Left lung (tissue), 10 donors: ENCODE results near the gene ACER3. TPM values are rescaled to one million over a fixed set of nuclear protein-coding genes. Genes with fewer than 3 reads are reported as not detected.
A peak's percentile ranks its signal among the peaks of the same experiment; 100 is the strongest.

ENCODE experiments used
- ATAC-seq: fragments of 200-7000 bp; cut with Tn5 transposase; one replicate; pipeline ENCODE4 v1.9.1; 2020; ENCODE audit warnings: moderate library complexity
- DNase-seq, 4 donors: peaks; one replicate each; pipeline ENCODE4 v3.0.0-alpha.2; 2013 to 2020
- H3K27ac ChIP-seq, 2 donors: fragments of 200-600 bp; sonication (generic) in 1 of 2; one replicate each; pipeline versions ENCODE4 v1.5.0 to v1.8.0; 2020 to 2021
- H3K27me3 ChIP-seq, 2 donors: fragments of 200-600 bp; sonication (generic) in 1 of 2; one replicate each; pipeline versions ENCODE4 v1.5.0 to v1.8.0; 2020 to 2021
- H3K36me3 ChIP-seq, 2 donors: fragments of 200-600 bp; sonication (generic) in 1 of 2; one replicate each; pipeline versions ENCODE4 v1.5.0 to v1.8.0; 2020 to 2021
- H3K4me1 ChIP-seq, 2 donors: fragments of 200-600 bp; one replicate each; pipeline ENCODE4 v1.8.0; 2021
- H3K4me3 ChIP-seq, 2 donors: fragments of 200-600 bp; sonication (generic) in 1 of 2; one replicate each; pipeline versions ENCODE4 v1.5.0 to v1.8.0; 2020 to 2021; ENCODE audit warnings: mild to moderate bottlenecking in 1 of 2
- H3K9me3 ChIP-seq, 2 donors: fragments of 200-600 bp; sonication (generic) in 1 of 2; one replicate each; pipeline versions ENCODE4 v1.5.0 to v1.8.0; 2020 to 2021
- CTCF ChIP-seq, 2 donors: fragments of 200-600 bp; sonication (generic) in 1 of 2; IDR thresholded peaks; one replicate each; pipeline versions ENCODE4 v1.5.0 to v1.8.0; 2021; ENCODE audit warnings: antibody characterized with exemption in 2 of 2
- intact Hi-C, 2 donors: fragments of 100-400 bp; cut with DNase I; formaldehyde crosslinking; loops; one replicate each; pipeline versions ENCODE4 v1.11.2 to v1.14.2; 2022
- polyA plus RNA-seq, 6 donors: library from polyadenylated mRNA; unstranded; fragments of 120-200 nt; gene quantifications; one replicate each; pipeline ENCODE4 v1.2.1, GENCODE V29; 2013; ENCODE audit not compliant: insufficient read length in 6 of 6
- total RNA-seq, 2 donors: library from RNA; stranded (reverse); fragmentation: NEBNext Ultra II Directional; extraction: Animal tissue kit (Norgen Biotek cat#: 25700); gene quantifications; one replicate each; pipeline ENCODE4 v1.2.1, GENCODE V29; 2021
- donor health status: DM: no; HTN: yes; CAD: no.
- donor health status: DM: no; HTN: no; CAD: no.

The ACER3 gene
- total and polyA plus RNA-seq, 8 donors, result 17.5 to 46.5 (median 24.6) TPM

- DNase-seq (peak in 1 of 4 donors; percentile 39), ATAC-seq (no peak)
- Histone ChIP-seq H3K9me3 (no peaks in the 10 kb centered on the region), H3K27me3 (no peaks in the 10 kb centered on the region), H3K4me3 (no peak overlapping the region), H3K36me3 (no peaks in the 10 kb centered on the region), H3K4me1 (peaks cover 26 to 35% of the 10 kb centered on the region in 2 donors), H3K27ac (peak overlapping the region in 1 of 2 donors; percentile 55)
- no peak for TF ChIP-seq CTCF (IDR thresholded peaks at IDR 0.05)
- intact Hi-C loops, result no loop called here
Measured at GRCh38 chr11:77074626-77075221, 214.0 kb downstream of the ACER3 start.

- Histone ChIP-seq H3K27me3 (no peaks in the 10 kb centered on the region), H3K4me1 (peaks cover 26 to 35% of the 10 kb centered on the region in 2 donors), H3K36me3 (no peaks in the 10 kb centered on the region), H3K27ac (no peak overlapping the region), H3K4me3 (no peak overlapping the region), H3K9me3 (no peaks in the 10 kb centered on the region)
- ATAC-seq (peak; percentile 59), DNase-seq (no peak)
- TF ChIP-seq CTCF (IDR thresholded peaks at IDR 0.05), result no peak
- intact Hi-C loops, result no loop called here
Measured at GRCh38 chr11:77075425-77075905, 214.7 kb downstream of the ACER3 start.

Other genes with a start within 250 kb of the ACER3 start
- gene LRRC32, start 190.2 kb upstream of the ACER3 start, total RNA-seq, result 10 to 100 TPM; 38.7 to 66.8 TPM
- gene LRRC32, start 190.2 kb upstream of the ACER3 start, polyA plus RNA-seq, result 10 to 100 TPM; 40.0 to 47.9 (median 45.0) TPM
- 10 to 100 TPM; 12.7 to 15.4 TPM for gene TSKU, start 77.6 kb upstream of the ACER3 start, total RNA-seq
- 10 to 100 TPM; 24.3 to 36.6 (median 31.3) TPM for gene TSKU, start 77.6 kb upstream of the ACER3 start, polyA plus RNA-seq
- under 1 TPM in 1 of 2 donors, not detected in 1; 0.60 TPM for gene B3GNT6, start 173.5 kb downstream of the ACER3 start, total RNA-seq
- 1 to 10 TPM in 5 of 6 donors, under 1 TPM in 1; 0.87 to 4.0 (median 2.1) TPM for gene B3GNT6, start 173.5 kb downstream of the ACER3 start, polyA plus RNA-seq
- gene CAPN5, start 206.1 kb downstream of the ACER3 start, total RNA-seq, result 10 to 100 TPM; 11.7 to 13.2 TPM
- 10 to 100 TPM; 22.9 to 32.9 (median 25.7) TPM for gene CAPN5, start 206.1 kb downstream of the ACER3 start, polyA plus RNA-seq
- gene OMP, start 241.9 kb downstream of the ACER3 start, total RNA-seq, result not detected
- under 1 TPM in 4 of 6 donors, not detected in 2; 0.34 to 0.46 (median 0.40) TPM for gene OMP, start 241.9 kb downstream of the ACER3 start, polyA plus RNA-seq